HG02763 (cell line): Measurements from ENCODE around the gene PARD3.

ENCODE experiments used
- ATAC-seq: cut with Tn5 transposase; IDR thresholded peaks from one replicate; pipeline ENCODE4 v1.9.1; 2021; ENCODE audit warnings: mild to moderate bottlenecking, moderate library complexity; ENCODE audit not compliant: unreplicated experiment

Gene PARD3

DNA sequence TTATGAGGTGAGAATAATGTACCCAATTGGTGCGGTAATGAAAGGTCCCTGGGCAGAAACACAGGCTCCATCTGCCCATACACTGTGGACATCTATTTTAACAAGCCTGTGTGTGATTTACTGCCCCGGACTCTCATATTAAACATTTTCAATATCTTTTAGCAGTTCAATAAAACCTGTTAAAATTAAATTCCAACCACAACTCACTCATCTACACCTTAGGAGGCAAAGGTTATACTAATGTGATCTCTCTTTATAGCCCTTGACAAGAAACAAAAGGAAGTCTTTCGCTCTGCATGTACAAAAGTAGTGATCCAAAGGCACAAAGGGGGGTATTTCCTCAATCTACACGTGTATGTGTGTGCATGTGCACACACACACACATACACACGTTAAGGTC, 186.0 kb downstream of the PARD3 start:
- ATAC-seq, result no peak

DNA sequence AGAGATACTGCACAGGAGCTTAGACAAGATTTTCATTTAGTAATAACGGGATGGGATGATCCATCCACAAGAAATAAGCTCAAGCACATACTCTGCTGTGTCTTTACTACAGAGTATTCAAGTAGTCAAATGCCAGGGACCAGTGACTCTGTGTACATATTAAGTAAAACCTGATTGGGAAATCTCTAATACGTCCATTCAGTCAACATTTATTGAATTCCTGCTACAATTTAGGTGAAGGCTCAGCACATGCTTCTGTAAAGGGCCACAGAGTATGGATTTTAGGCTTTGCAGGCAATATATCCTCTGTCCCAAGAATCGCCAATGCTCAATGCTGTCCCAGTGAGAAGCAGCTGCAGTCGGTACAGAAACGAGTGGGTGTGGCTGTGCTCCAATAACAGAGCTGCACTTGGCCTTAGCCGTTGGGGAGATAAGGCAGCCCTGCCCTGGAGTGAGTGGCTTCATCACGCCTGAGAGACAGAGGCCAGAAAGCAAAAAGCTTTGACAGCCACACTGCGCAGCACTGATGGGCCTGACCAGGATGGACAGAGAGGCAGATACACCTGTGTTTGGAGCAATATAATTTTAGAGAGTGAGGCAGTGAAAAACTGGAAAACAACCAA, 186.8 kb downstream of the PARD3 start:
- no peak for ATAC-seq

DNA sequence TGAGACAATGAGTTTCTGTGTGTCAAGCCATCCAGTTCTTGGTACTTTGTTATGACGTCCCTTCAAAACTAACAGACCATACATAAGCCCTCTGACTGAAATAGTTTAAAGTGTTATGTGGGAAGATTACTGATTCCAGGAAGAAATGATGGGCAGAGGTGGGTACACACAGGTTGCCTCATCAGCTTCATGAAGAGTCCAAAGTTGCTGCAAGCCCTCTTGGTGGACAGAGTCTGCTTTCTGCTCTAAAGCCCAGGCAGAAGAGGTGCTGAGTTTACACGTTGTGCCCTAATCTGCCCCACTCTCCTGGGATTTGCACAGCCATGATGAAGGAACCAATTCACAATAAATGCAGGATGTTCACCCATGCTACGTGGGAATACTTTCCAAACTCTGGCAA, 187.4 kb downstream of the PARD3 start:
- no peak for ATAC-seq

DNA sequence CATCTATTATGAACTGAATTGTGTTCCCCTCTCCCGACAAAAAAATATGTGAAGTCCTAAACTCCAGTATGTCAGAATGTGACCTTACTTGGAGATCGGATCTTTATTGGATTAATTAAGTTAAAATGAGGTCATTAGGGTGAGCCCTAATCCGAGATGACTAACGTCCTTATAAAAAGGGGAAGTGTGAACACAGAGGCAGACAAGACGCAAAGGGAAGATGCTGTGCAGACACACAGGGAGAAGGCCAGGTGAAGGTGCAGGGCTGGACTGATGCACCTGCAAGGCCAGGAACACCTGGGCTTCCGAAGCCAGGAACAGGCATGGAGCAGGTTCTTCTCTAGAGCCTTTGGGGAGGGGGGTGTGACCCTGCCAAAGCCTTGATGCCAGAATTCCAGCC, 187.8 kb downstream of the PARD3 start:
- ATAC-seq, result no peak

DNA sequence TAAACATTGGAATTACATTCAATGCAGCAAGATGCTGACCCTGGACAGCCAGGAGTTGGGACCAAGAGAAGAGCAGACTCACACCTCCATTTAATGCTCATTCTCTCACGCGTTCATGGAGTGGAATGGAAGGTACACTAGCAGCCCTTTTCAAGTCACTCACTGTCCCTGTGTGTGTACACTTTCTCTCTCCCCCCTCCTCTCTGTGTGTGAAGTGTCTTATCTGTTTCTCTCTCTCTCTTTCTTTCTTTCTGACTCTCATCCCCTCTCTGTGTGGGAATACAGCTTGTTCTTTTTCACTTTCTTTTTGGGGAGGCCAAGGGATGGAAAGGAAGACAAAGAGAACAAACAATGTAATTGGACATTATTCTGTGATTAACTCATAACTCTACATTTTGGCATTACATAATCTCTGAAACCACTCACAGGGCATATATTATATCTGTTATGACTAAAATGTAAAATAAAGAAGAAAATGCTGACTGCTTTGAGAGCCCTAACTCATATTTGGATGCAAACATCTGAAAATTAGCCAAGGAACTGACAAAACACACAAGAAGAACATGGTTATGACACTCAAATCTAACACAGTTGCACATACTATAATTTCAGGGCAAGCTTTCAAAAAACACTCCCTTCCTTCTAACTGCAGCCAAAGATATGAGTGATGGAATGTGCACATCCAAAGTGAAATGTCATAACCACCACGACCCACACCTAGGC, 188.8 kb downstream of the PARD3 start:
- no peak for ATAC-seq

DNA sequence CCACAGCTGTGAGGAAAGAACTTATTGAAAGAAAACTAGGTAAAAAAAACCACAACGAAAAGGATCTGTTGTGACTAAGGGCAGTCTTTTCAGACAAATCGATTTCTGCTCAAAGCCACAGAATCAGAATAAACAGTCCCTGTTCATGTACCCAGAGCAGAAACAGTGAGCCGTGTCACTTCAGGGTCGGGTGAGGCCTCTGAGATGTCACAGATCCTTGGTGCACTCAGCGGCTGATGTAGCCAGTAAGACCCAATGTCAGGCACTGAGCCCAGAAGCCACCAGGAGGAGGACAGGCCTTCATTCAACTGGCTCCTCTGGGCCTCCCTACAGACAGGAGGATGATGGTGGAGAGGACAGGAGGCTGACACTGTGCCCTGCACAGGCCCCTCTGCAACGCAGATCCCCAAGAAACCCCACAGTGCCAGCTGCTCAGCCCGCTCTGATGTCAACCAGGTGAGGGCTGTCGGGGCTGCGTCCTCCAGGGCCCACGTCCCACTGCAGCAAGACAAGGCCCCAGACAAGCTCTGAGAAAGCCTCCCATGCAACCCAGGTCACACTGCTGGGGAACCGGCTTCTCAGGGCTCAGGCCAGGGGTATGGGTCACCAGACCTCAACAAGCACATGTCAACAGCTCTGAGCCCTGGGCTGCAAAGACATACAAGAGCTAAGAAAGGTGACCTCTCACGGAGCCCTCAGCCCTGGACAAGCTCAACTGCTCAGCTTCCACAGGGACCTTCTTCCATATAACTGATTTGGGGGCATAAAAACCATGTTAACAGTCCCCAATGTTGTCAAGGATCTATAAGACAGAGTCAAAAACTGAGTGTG, 190.6 kb downstream of the PARD3 start:
- no peak for ATAC-seq

DNA sequence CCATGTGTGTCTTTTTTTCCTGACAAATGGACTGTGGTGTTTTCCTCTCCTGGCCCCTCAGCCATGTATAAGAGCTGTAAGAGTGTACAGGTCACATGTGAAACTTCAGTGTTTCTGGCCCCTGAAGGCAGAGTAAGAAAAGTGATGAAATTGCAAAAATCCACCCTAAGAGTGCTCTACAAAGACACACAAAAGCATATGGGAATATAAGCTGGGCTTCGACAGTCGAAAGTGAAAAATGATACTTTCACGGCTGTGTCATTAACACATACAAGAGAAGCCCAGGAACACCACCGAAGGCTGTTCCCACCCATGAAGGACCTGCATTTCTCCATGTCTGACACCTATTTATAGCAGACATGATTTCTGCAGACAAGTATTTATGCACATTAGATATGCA, 192.2 kb downstream of the PARD3 start:
- ATAC-seq, result no peak

DNA sequence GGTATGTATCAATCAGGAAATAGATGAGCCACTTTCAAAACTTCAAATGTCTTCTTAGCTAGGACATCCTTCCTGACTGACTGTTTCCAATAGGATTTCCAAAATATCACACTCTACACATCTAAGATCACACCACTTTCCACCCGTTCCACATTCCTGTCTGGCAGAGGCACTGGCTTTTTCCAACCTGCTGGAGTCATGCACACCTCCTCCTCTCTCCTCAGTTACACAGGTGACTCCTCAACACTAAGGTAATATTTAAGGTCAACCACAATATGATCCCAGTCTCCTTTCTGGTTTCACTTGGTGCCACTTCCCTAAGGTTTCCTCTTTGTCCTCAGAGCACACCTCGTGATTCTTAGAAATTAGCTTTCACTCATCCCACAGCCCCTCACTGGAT, 196.5 kb downstream of the PARD3 start:
- ATAC-seq, result no peak

DNA sequence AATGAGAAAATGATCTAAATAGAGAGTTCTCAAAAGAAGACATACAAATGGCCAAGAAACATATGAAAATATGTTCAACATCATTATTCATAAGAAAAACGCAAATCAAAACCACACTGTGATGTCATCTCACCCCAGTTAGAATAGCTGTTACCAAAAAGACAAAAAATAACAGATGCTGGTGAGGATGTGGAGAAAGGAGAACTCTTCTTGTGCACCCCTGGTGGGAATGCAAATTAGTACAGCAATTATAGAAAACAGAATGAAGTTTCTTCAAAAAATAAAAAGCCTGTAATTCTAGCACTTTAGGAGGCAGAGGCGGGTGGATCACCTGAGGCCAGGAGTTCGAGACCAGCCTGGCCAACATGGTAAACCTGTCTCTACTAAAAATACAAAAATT, 199.3 kb downstream of the PARD3 start:
- peak; percentile 53 for ATAC-seq

DNA sequence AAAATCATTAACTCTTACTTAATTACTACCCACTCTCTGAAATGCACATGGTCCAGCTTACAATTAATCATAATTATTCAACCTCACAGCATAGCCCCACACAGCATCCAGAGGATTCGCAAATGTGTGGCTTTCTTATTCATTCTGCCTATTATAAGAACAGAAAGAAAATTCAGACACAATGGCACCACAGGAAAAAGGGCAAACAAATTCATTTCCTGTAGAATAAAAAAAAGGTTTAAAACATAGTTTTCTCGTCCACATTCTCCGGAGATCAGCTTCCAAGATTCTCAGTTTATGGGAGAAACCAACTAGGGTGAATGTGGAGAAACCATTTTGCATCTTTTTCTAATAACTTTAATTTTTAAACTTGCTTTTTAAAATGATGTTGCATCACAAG, 201.6 kb downstream of the PARD3 start:
- no peak for ATAC-seq

DNA sequence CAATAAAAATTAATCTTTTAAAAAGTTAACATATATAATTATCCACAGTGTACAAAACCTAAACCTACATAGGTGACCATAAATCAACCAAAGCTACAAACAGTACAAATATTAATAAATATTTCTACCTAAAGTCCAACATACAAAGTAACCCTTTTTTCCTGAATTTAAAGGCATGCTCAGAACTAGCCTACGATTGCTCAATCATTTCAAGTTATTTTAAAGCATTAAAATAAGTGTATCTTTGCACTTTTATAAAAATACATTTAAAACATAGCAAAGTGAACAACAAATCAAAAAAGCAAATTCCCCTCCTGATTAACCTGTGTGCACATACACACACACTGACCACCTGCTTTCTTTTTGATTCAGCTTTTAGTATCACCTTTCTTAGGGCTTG, 202.2 kb downstream of the PARD3 start:
- ATAC-seq, result no peak

DNA sequence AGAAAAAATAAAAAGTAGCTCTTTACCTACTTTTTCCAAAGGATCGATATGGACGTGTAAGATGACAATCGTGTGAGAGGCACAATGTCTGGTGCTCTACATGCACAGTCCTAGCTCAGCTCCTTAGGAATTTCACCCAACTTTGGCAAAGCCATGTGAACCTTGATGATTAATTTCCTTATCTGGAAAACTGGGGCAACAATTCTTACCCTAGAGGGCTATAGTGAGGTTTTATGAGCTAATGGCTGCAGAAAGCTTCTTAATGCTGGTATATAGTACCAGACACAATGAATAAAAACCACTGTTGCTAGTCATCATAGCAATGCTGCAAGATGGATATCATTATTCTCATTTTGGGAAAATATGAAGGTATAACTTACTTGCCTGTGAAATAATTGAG, 202.7 kb downstream of the PARD3 start:
- ATAC-seq, result no peak

DNA sequence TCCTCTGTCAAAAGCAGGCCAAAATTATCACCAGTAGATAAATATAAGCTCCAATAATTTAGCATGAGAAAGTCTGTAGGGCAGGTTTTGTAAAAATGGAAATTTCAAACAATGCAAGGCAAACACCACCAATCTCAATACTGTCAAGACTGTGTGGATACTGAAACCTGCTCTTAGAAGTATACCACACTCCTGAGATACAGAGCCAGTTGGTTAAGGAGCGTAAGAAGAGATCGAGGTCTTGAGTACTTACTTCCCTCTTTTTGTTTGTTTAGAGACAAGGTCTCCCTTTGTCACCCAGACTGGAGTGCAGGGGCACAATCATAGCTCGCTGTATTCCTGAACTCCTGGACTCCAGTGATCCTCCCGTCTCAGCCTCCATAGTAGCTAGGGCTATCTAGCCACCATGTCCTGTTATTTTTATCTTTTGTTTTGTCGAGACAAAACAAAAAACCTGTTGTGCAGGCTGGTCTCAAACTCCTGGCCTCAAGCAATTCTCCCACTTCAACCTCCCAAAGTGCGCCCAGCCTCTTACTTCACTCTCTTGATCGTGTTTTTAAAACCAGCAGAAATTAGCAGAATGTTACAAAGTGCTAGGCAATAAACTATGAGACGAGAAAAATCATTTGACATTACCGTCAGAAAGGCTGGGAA, 205.7 kb downstream of the PARD3 start:
- no peak for ATAC-seq

DNA sequence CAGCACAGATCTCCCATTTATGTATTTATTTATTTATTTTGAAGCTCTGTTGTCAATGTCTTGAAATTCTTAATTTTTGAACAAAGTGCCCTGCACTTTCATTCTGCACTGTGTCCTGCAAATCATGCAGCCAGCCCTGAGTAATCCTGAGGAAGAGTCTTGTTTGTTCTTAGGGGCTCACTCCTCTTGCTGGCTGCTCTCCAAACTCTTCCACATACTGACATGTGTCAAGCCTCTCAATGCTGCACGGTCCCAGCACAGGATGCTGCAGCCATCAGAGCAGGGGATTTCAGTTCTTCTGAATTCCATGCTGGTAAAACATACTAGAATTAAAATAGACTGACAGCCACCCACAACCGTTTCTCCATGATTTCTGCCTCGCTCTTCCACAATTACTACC, 207.2 kb downstream of the PARD3 start:
- ATAC-seq, result no peak

DNA sequence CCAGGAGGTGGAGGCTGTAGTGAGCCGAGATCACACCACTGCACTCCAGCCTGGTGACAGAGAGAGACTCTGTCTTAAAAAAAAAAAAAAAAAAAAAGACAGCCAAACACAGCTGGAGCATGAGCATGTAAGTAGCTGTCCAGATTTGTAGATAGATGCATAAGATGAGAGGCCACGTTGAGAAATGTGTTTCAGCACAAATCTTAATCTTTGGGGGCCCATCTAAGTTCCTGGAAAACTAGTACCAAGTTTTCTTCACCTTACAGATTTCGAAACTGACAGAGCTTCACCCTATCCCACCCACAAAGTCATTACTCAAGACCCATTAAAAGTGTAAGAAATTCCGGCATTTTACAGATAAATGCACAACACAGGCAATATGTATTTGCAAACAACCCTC, 208.2 kb downstream of the PARD3 start:
- ATAC-seq, result no peak

DNA sequence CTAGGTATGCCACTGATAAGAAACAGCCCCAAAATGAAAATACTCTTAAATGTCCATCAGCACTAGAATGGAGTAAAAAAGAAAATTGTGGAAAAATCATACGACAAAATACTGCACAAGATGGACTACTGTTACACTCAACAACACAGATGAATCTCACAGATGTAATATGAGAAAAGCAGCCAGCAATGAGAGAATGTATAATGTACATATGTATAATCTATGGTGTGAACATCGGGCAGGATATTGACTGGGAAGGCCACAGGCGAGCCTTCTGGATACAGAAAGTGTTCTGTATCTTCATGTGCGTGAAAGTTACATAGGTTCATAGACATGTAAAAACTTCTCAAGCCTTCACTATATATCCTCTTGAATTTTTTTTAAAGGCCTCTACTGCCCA, 212.6 kb downstream of the PARD3 start:
- ATAC-seq, result no peak

DNA sequence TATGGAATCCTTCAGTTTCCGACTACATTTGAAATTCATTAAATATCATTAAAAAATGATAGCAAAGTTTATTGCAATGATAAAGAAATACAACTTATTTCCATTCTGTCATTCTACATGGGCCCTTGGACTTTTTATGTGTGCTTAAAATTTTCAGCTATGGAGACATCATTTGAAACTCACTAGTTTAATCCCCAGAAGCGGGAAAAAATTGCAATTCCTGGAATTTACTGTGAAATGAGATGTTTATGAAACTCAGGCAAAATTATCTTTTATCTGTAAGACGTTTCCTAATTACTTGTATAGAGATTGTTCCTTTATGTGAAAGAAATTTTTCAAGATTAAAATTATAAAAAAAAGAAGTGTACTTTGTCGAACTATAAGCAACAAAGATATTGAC, 213.4 kb downstream of the PARD3 start:
- ATAC-seq, result no peak

DNA sequence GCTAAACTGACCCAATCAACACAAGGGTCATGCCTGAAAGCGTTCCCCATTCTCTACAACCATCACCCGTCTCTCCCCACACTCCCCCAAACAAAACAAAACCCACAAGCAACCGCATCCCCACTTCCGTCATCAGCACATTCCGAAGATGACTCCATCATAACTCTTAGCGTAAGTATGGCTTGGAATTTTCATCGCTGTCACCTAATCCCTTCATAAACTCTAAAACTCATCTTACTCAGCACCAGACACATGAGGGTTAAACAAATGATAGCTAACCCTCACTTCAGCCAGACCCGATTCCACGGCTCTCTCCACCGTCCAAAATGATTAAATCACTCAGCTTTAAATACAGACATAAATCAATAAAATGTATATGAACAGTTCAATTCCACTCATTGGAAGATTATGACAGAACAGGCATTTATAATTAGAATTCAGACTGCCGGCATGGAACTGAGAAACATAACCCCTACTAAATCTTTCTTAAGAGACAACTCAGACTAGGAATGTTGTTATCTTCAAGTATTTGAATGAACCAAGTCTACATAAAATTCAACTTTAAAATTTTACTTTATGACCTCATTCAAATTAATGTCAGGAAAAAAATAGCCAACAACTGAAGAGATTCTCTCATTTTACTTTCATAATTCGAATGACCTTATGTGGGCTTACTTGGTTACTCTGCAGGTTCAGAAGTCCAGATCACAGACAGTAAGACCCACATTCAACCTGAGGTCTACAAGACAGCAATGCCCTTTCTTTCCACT, 215.9 kb downstream of the PARD3 start:
- no peak for ATAC-seq

DNA sequence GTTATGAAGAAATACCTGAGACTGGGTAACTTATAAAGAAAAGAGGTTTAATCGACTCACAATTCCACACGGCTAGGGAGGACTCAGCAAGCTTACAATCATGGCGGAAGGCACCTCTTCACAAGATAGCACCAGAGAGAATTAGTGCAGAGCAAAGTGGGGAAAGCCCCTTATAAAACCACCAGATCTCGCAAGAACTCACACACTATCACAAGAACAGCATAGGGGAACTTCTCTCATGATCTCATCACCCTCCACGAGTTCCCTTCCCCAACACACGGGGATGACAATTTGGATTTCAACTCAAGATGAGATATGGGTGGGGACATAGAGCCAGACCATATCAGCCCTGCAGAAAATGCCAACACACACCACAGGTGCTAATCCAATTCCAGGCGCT, 218.7 kb downstream of the PARD3 start:
- no peak for ATAC-seq

DNA sequence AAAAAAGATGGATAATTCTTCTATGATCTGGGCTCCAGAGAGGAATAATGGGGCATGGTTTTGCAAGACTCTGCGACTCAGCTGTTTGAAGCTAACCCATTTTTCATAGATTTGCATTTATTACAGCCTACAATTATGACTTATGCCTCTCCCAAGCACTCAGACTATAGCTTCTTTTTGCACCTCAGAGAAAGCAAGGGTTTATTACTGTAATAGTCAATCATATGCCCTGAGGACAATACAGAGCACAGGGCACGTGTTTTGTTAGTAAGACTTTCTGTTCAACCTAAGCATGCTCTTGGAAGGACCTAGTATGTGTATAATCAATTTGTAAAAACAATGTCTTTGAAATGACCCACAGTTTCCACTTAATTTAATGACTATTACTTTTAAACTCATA, 221.2 kb downstream of the PARD3 start:
- ATAC-seq, result no peak

DNA sequence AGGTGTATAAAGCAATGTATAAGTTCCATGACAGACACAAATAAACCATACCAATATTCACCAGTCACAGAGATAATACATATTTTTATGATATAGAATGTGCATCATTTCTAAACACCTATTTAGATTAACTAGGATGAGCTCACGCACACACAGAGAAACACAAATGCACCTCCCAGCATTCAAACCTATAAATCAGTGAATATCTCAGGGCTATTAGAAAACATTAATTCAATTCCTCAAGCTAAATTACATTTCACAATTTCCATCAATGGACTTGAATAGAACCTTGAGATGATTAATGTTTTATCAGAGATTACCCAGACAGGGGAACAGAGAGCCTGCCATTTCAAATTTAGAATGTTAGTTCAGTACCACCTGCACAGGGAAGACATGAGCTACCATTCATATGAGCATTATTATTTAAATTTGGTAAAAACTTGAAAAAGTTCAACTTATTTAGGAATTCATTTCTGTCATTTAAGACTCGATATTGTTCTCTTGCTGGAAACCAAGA, 221.7 kb downstream of the PARD3 start:
- no peak for ATAC-seq
